GM15510 (cell line): ENCODE measurements around the gene TPP1.

Experiments used
- POLR2A ChIP-seq: IDR thresholded peaks from 3 replicates; pipeline ENCODE4 v1.6.1; 2011; ENCODE audit warnings: borderline replicate concordance; ENCODE audit not compliant: insufficient read length; ENCODE audit errors: extremely low read depth

The TPP1 gene

DNA sequence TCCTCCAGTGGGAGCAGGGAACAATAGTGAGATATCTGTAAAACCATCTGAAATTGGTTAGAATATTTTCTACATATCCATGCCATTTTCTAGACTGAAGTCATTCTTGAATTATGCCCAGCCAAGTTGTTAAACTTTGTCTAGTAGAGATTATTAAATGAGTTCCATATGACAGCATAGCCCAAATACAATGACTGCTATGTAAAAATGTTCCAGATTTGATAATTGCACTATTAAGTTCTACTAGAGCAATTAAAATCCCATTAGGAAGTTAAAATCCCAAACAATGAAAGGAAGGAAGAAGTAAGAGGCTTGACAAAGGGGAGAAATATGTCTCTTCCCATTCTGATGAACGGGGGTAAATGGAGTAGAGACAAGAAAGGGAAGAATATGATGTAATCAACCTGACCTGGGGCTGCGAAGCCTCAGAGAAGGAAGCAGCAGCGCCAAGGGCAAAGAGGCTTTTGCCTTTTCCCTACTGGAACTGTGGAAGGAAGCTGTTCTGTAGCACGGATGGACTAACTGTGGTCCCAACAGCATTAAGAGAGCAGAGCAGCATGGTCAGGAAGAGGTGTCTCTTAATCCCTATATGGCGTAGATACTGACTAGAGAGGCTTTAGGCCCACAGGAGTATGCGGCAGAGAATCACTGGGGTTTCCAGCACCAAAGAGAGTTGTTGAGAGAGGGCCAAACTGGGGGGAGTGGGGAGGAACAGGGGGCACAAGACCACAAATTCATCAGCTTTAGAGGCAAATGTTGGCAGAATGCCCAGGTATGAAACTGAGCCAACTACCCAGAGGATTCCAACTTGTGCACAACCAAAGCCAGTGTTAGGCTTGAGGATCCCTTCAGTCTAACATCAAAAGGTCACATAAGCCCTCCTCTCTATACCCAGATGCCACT, 42.5 kb downstream of the TPP1 start:
- TF ChIP-seq POLR2A: no peak

DNA sequence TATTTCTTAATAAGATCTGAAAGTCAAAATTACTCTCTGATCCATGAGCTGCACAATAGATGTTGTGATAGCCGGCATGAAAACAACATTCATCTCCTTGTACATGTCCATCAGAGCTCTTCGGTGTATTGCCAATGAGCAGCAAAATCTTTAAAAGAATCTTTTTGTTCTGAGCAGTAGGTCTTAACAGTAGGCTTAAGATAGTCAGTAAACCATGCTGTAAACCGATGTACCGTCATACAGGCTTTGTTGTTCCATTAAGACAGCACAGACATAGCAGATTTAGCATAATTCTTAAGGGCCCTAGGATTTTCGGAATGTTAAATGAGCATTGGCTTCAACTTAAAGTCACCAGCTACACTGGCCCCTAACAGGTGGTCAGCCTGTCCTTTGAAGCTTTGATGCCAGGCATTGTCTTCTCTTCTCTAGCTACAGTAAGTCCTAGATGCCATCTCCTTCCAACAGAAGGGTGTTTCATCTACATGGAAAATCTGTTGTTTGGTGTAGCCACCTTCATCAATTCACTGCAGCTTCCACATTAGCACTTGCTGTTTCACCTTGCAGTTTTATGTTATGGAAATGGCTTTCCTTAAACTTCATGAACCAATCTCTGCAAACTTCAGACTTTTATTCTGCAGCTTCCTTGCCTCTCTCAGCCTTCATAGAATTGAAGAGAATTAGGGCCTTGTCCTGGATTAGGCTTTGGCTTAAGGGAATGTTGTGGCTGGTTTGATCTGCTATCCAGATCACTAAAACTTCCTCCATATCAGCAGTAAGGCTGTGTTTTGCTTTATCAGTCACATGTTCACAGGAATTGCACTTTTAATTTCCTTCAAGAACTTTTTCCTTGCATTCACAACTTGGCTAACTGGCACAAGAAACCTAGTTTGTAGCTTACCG, 44.2 kb downstream of the TPP1 start:
- no peak for TF ChIP-seq POLR2A

DNA sequence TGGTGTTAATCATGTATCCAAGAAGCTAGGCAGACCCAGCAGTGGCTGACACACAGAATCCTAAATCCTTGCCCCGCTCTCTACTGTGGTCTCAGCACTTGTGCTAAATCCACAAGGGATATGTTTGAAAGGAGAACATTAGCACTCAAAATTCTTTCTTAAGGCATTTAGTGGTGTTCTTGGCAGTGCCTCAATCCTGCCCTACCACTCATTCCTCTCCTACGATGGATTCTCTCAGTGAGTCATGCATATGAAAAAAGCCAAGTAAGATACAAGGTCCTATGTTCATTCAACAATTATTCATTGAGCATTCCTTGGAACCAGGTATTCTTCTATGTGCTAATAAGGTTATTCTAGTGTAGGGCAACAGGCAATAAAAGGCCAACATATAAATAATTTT, 47.0 kb downstream of the TPP1 start:
- no peak for TF ChIP-seq POLR2A

DNA sequence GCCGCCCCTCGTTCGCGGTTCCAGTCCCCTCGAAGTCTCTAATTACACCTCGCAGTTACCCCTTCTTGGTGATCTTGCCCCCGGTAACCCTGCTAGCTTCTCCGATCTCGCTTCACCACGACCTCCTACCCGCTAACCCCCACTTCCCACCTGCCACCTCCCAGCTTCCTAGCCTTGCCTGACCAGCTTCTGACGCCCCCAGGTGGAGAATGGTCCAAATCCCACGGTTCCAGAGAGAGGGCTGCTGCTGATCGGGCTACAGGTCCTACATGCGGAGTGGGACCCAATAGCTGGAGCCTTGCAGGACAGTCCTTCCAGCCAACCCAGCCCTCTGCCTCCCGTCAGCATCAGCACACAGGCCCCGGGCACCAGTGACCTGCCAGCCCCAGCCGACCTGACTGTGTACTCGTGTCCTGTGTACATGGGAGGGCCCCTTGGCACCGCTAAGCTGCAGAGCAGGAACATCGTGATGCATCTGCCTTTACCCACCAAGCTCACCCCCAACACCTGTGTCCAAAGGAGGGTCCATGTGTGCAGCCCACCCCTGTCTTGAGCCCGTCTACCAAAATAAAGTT, 47.7 kb downstream of the TPP1 start:
- no peak for TF ChIP-seq POLR2A

DNA sequence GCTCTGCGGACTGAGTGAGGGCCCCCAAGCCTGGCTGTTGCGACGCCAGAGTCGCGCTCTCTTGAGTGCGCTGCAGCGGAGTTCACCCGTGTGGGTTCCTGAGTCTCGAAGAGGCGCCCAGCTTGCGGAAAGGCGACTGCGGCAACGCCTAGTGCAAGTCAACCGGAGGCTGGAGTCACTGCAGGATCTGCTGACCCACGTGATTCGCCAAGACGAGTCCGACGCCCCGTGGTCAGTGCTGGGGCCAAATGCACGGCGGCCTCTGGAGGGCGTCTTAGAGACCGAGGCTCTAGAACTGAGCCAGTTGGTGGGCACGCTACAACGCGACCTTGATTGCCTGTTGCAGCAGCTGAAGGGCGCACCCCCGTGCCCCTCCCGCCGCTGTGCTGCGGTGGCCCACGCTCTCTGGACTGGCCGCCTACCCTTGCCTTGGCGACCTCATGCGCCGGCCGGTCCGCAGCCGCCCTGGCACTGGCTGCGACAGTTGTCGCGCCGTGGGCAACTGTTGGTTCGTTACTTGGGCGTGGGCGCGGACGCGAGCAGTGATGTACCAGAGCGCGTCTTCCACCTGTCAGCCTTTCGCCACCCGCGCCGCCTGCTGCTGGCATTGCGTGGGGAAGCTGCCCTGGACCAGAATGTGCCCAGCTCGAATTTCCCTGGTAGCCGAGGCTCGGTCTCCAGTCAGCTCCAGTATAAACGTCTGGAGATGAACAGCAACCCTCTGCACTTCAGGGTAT, 48.4 kb downstream of the TPP1 start:
- no peak for TF ChIP-seq POLR2A

DNA sequence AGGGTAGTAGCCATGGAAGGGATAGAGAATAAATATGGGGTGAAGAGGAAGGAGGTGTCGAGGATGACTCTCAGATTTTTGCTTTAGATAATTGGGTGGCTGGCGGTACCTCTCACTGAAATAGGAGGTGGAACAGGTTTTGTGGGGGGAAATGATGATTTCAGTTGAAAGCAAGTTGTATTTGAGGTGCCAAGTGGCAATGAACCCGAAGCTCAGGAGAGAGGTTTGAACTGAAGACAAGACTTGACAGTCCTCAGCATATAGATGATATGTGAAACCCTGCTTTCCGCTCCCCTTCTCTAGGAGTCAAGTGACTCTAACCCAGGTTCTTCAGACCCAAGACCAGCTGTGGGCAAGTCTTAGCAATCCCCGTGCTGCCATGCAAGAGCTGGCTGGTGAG, 49.5 kb downstream of the TPP1 start:
- no peak for TF ChIP-seq POLR2A

DNA sequence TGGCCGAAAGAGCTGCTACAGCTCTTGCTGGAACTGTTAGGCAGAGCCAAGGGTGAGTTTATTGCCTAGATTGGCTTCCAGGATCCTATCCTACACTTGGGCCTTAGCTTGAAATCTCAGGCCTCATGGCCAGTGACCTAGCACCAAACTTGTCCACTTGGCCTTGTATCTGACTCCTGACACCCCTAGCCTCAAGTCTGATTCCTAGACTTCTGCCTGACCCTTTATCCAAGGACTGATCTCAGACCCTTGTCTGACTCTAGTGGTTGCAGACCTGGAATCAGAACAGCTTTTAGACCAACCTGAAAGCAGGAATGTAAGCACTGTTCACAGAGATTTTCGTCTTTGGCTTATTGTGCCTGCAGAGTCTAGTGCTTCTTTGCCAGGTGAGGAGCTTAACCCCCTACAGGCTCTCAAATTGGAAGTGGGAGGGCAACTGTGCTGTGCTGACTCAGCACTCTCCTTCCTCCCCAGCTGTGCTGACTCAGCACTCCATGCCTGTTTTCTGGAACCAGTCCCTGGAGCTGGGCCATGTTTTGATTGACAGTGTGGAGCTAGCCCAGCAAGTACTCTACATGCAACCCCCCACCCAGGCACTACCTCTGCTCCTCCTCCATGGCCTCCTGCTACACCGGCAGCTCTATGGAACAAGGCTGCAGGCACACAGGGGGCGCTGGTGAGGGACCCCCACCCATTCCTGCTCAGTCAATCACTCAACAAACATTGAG, 50.9 kb downstream of the TPP1 start:
- no peak for TF ChIP-seq POLR2A

DNA sequence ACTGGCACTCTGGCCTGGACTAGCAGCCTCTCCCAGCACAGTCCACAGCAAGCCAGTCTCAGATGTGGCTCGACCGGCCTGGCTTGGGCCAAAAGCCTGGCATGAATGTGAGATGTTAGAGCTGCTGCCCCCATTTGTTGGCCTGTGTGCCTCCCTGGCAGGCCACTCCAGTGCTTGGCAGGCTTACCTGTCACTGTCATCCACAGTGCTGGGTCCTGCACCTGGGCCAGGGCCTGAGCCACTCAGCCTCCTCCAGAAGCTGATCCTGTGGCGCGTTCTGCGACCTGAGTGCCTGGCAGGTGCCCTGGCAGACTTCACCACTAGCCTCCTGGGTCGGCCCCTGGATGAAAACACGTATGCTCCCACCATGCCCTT, 51.9 kb downstream of the TPP1 start:
- no peak for TF ChIP-seq POLR2A

DNA sequence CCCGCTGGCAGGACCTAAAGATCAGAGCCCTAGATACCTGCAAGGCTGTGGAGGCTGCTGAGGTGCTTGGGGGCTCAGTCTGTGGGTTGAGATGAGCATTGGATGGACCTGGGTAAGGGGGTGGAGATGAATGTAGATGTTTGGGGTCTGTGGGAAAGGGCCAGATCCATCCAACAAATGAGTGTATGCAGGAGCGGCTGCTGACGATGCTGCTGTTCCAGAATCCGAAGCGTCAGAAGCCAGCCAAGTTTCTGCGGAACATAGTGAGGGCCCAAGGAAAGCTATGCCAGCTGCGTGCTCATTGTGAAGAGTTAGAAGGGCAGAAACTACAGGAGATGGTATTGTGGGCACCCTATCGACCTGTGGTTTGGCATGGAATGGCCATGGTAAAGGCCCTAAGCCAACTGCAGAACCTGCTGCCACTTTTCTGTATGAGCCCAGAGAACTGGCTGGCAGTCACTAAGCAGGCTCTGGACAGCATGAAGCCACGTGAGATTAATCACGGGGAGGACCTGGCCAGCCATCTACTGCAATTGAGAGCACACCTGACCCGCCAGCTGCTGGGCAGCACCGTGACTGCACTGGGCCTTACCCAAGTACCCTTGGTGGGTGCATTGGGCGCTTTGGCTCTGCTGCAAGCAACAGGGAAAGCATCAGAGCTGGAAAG, 52.4 kb downstream of the TPP1 start:
- no peak for TF ChIP-seq POLR2A

DNA sequence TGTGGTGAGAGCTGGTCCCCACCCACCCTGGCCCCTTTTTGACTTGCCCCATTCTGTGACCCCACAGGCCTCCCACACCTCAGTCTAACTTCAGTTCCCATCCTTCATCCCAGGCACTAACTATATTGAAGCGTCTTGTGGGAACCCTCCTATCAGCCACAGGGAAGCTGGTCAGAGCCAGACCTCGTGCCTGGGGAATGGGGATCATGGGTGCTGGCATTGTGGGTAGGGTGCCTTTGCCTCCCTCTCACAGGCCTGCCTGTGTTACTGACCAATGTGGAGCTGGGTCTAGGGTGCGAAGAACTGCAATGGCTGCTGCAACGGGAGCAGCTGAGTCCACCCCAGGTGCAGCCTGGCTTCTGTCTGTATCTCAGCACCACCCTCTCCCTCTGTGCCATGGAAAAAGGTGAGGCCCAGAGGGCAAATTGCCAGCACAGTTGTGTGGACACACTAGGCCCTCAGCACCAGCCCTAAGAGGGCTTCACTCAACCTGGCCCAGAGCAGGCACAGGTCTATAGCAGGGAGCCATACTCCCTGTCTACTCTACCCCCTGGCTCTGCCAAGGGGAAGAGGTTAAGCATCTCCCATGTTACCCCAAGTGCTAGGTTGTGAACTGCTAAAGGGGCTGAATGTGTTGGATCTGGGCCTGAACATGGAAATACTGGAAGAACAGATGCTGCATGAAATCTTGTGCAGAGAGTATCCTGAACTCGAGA, 53.1 kb downstream of the TPP1 start:
- TF ChIP-seq POLR2A: no peak

DNA sequence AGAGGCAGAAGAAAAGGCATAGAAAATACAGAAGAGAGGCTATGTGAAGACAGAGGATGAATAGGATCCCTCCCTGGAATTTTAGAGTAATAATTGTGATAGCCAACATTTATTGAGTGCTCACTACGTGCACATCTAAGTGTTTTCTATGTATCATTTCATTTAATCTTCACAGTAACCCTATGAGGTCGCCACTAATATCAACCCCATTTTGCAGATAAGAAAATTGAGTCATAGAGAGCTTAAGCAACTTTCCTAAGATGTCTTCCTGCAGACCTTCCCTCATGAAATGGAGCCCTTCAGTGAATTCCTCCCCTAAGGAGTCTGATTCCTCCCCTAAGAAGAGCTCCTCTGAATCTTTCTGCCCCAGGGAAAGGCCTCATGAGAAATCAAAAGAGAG, 53.9 kb downstream of the TPP1 start:
- no peak for TF ChIP-seq POLR2A

DNA sequence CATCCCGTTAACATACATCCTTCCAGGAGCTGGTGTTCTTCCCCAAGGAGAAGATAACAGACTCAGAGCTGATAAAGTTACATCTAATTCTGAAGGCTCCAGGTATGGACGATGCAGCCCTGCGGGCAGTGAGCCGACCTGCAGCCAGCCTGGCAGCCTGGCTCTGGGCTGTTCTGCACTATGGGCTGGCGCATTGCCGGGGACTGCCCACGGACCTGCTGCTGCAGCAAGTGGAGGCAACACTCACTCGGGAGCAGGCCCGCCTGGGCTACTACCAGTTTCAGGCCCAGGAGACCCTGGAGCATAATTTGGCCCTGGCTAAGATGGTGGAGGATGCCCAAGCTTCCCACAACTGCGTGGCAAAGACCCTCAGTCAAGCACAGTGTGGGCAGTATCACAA, 55.6 kb downstream of the TPP1 start:
- no peak for TF ChIP-seq POLR2A

DNA sequence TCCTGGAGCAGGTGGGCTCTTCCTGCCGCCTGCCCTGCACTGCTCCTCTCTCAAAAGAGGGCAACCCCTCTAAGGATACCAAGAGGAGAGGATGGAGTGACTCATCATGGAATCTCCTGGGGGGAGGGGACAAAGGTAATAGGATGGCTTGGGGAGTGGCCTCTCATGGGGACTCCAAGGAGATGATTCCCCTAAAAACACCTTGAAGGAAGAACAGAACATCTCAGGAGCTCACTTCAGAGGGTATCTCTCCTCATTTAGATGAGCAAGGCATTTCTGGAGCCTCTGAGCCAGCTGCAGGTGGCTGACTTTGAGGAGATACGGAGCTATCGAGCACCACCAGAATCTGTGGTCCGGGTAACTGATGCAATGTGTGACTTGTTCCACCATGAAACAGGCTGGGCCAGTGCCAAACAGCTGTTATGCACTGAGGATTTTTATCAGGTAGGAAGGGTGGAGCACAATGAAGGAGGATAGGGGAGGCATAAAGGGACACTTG, 56.1 kb downstream of the TPP1 start:
- no peak for TF ChIP-seq POLR2A
